IPS-NIHi11 (cell line): ENCODE measurements around the gene GBP6.
"Not testable (repeated sequence)": the region's sequence is repeated elsewhere in the genome, so short reads cannot be mapped to it uniquely, and the experiment has no call there.

Experiments used
- DNase-seq: peaks from one replicate; pipeline ENCODE4 v3.0.0; 2012; ENCODE audit warnings: mixed read lengths, low spot score

The GBP6 gene

DNA sequence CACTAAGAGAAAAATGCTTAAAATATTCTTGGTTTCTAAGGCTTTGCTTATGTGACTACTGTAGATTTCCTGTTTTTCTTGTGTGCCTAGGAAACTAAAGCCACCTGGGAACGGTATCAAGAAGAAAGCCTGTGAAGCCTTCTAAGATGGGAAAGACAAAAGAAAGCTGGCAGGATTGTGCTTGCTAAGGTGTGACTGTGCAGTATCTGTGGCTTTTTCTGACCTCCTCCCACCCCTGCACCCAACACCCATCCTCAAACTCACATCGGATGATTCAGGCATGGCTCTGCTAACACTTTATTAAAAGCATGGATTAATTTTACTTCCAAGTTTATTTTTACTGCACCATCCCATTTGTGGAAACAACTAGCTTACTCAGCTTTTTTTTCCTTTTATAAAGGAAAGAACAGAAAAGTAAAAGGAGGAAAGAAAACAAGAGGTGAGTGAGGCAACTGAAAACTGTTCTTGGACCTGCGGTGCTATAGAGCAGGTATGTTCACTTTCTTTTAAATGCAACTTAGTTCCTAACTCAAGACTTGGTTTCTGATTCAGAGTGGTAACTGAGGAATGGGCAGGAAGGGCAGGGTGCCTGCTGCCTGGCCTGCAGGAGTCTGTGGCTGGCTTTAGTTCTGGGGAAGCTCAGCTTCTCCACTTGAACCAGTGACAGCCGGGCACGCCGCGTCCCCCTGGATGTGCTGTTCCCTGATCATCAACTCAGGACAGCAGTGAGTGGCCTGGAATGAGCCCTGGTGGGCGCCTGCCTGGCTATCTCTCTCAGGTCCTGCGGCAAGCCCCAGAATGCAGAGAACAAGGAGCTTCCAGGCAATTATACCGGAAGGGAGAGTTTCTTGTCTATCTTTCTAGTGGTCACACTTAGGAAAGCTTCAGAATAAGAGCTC, at the start of gene GBP6:
GBP6 (plus strand) TSS at position 422 of the 899 bp plus-strand sequence. CDS start 4,493 bp downstream, outside the sequence.
- DNase-seq, result no peak

GRCh38 chr1:89322402-89322801, 41.5 kb upstream of the GBP6 start:
- no peak for DNase-seq

GRCh38 chr1:89331890-89332289, 32.0 kb upstream of the GBP6 start:
- DNase-seq, result no peak

GRCh38 chr1:89332461-89332860, 31.4 kb upstream of the GBP6 start:
- no peak for DNase-seq

- no peak for DNase-seq
These were observed 28.4 kb upstream of the GBP6 start for GRCh38 chr1:89335486-89335885.

GRCh38 chr1:89337903-89338302, 26.0 kb upstream of the GBP6 start:
- DNase-seq, result no peak

DNA sequence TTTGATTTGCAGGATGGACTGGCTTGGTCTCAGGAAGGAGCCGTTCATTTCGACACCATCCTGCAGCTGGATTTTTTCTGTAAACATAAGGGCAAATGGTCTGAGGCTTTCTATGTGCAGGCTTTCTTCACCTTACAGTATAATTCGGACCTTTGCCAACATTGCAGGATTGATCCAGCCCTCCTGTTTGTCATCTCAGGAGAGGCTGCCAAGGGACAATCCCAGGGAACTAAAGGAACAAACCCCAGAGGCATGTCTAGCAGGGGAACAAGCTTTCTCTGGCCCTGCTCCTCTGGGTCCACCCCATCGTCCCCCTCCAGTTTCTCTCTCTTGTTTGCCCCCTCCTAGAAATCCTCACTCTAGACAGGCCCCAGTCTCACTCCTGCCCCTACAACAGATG, 24.8 kb upstream of the GBP6 start:
- DNase-seq, result no peak

GRCh38 chr1:89345479-89345878, 18.4 kb upstream of the GBP6 start:
- DNase-seq, result not testable (repeated sequence)

GRCh38 chr1:89347296-89347695, 16.6 kb upstream of the GBP6 start:
- no peak for DNase-seq

DNA sequence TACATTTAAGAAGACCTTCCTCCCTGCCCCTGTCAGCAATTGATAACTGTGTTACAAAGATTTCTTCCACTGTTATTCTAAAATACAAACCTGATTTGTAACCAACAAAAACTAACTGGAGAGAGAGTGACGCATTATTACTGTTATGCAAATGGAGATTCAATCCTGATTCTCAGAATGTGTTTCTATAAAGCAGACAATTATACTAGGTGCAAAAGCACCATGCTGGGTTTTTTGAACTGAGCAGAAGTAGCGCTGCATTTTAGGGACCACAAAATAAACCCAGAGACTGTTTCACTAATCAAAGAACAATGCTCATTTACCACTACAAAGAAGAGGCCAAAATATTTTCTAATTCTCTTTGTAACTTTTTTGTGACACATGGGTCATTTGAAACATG, 13.6 kb upstream of the GBP6 start:
- no peak for DNase-seq

- no peak for DNase-seq
These were observed 12.1 kb upstream of the GBP6 start for GRCh38 chr1:89351597-89352311.

GRCh38 chr1:89352421-89352820, 11.4 kb upstream of the GBP6 start:
- DNase-seq, result no peak

GRCh38 chr1:89354205-89354604, 9.7 kb upstream of the GBP6 start:
- no peak for DNase-seq

GRCh38 chr1:89355056-89355455, 8.8 kb upstream of the GBP6 start:
- no peak for DNase-seq

GRCh38 chr1:89356658-89357400, 7.0 kb upstream of the GBP6 start:
- DNase-seq, result no peak

- DNase-seq, result peak; percentile 80
These were observed 5.5 kb upstream of the GBP6 start for GRCh38 chr1:89358287-89358893.

GRCh38 chr1:89360716-89361115, 3.1 kb upstream of the GBP6 start:
- DNase-seq, result no peak

- no peak for DNase-seq
These were observed 2.2 kb upstream of the GBP6 start for GRCh38 chr1:89361681-89362080.

DNA sequence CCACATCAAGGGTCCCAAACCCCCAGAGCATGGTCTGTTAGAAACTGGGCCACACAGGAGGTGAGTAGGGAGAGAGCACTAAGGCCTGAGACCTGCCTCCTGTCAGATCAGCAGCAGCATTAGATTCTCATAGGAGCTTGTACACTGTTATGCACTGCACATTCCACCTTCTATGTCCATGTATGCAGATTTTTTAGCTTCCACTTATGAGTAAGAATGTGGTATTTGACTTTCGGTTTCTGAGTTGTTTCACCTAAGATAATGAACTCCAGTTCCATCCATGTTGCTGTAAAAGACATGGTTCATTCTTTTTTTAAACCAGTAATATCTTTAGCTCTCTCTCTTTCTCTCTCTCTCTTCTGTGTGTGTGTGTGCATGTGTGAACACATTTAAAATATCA, 663 bp upstream of the GBP6 start:
- no peak for DNase-seq

GRCh38 chr1:89364954-89365550, 1.2 kb downstream of the GBP6 start:
- DNase-seq, result no peak

GRCh38 chr1:89367221-89367620, 3.4 kb downstream of the GBP6 start:
- DNase-seq, result no peak

GRCh38 chr1:89369331-89369730, 5.5 kb downstream of the GBP6 start:
- no peak for DNase-seq
